Fibroblast of lung (primary cell): ENCODE results near the gene IL1RN.

Source experiments
- EZH2 ChIP-seq: IDR thresholded peaks from 2 replicates; pipeline ENCODE4 v1.5.1; 2012; ENCODE audit warnings: low read length, control low read depth, mild to moderate bottlenecking; ENCODE audit errors: missing control alignments
- TF ChIP-seq, protein P1 (sequence below), 2 donors: IDR thresholded peaks in 1 of 2; conservative IDR thresholded peaks in 1 of 2; 1 replicate in 1 of 2; 2 replicates in 1 of 2; pipeline ENCODE4 v1.5.1; 2011 to 2012; ENCODE audit warnings: low read length in 2 of 2, control low read depth in 1 of 2, inconsistent platforms in 1 of 2, low read depth in 1 of 2, mild to moderate bottlenecking in 1 of 2

DNA sequence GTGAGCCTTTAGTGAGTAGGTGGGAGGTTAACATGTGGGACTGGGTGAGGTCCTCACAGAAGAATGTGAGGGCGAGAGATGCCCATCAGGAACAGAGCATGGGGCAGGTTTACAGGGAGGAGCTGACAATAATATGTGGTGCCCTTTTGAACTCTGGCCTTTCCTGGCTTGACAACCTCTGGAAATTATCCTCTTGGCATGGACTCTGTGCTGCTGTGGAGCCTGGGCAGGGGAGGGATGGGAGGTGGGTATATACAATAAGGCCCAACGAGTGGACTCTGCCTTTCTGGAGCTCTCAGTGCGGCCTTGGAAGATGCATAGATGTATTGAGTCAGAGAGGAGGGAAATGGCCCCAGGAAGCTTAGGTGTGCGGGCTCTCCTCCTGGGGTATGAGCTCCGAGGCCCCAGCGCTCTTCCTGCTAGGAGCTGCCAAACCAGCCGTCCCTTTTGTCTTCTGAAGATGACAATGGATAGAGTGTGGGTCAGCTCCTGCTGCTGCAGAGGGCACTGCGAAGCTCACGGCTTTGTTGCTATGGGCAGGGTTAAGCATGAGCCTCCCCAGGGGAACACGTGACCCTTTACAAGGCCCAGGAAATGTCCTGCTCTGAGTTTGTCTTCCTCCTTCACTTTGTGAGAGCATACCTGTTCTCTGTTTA, 37.7 kb downstream of the IL1RN start:
- TF ChIP-seq, protein P1, sequence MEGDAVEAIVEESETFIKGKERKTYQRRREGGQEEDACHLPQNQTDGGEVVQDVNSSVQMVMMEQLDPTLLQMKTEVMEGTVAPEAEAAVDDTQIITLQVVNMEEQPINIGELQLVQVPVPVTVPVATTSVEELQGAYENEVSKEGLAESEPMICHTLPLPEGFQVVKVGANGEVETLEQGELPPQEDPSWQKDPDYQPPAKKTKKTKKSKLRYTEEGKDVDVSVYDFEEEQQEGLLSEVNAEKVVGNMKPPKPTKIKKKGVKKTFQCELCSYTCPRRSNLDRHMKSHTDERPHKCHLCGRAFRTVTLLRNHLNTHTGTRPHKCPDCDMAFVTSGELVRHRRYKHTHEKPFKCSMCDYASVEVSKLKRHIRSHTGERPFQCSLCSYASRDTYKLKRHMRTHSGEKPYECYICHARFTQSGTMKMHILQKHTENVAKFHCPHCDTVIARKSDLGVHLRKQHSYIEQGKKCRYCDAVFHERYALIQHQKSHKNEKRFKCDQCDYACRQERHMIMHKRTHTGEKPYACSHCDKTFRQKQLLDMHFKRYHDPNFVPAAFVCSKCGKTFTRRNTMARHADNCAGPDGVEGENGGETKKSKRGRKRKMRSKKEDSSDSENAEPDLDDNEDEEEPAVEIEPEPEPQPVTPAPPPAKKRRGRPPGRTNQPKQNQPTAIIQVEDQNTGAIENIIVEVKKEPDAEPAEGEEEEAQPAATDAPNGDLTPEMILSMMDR (conservative IDR thresholded peaks at IDR 0.05 in 1 of 2, IDR thresholded peaks at IDR 0.05 in 1 of 2; ENCODE audit: low read depth in 1 of 2, low read length in 2 of 2): no peak
- TF ChIP-seq EZH2: no peak
